K562 (cell line): ENCODE data around the gene C2orf81. TPM values are rescaled to one million over a fixed set of nuclear protein-coding genes. Genes with fewer than 3 reads are reported as not detected.

Experiments used
- ARID3B ChIP-seq: fragments of 250-450 bp; sonication (Bioruptor Pico); IDR thresholded peaks from 2 replicates; pipeline ENCODE4 v1.4.0; 2020; ENCODE audit warnings: borderline replicate concordance
- ATF3 ChIP-seq, 2 experiments: fragments of 450-650 bp in 1 of 2; sonication (generic) in 1 of 2; formaldehyde crosslinking in 1 of 2; IDR thresholded peaks in 1 of 2; conservative IDR thresholded peaks in 1 of 2; 2 replicates each; pipeline versions ENCODE4 v1.6.1 to v1.8.1; 2016 to 2023; ENCODE audit warnings: mild to moderate bottlenecking in 2 of 2, moderate library complexity in 2 of 2, inconsistent platforms in 1 of 2, missing genetic modification reagents in 1 of 2
- BRCA1 ChIP-seq, 2 experiments: fragments of 450-650 bp in 1 of 2; sonication (generic) in 1 of 2; formaldehyde crosslinking in 1 of 2; IDR thresholded peaks; 2 replicates each; pipeline versions ENCODE4 v1.5.0 to v1.6.1; 2017 to 2020; ENCODE audit warnings: mild to moderate bottlenecking in 1 of 2, missing genetic modification reagents in 1 of 2
- CEBPG ChIP-seq, 3 experiments: fragments of 200-800 bp in 1 of 3; sonication (Bioruptor generic) in 1 of 3; sonication (generic) in 1 of 3; formaldehyde crosslinking in 1 of 3; IDR thresholded peaks in 2 of 3; conservative IDR thresholded peaks in 1 of 3; 2 replicates each; pipeline versions ENCODE4 v1.6.1 to v1.8.0; 2016 to 2022; ENCODE audit warnings: missing compliant biosample characterization in 2 of 3, missing genetic modification characterization in 2 of 3, mild to moderate bottlenecking in 1 of 3, missing genetic modification reagents in 1 of 3
- CHD2 ChIP-seq: IDR thresholded peaks from 2 replicates; pipeline ENCODE4 v1.6.1; 2011; ENCODE audit warnings: low read depth, low read length
- CREBBP ChIP-seq: IDR thresholded peaks from one replicate; pipeline ENCODE4 v1.6.1; 2012; ENCODE audit warnings: low read depth, mild to moderate bottlenecking, control low read depth, inconsistent platforms, low read length
- ELF2 ChIP-seq: fragments of 250-450 bp; sonication (Bioruptor Pico); IDR thresholded peaks from 2 replicates; pipeline ENCODE4 v1.5.0; 2021; ENCODE audit warnings: mild to moderate bottlenecking
- ESRRA ChIP-seq: fragments of 450-650 bp; IDR thresholded peaks from 2 replicates; pipeline ENCODE4 v1.6.1; 2014; ENCODE audit warnings: low read depth, mild to moderate bottlenecking, moderate library complexity, borderline replicate concordance
- EZH2 ChIP-seq: IDR thresholded peaks from 2 replicates; pipeline ENCODE4 v1.6.1; 2012; ENCODE audit warnings: low read depth, mild to moderate bottlenecking, inconsistent platforms, low read length, borderline replicate concordance
- LCOR ChIP-seq: sonication (generic); formaldehyde crosslinking; IDR thresholded peaks from 2 replicates; pipeline ENCODE4 v1.8.0; 2022; ENCODE audit warnings: mild to moderate bottlenecking, missing genetic modification reagents
- MAFG ChIP-seq: fragments of 450-650 bp; conservative IDR thresholded peaks from 2 replicates; pipeline ENCODE4 v1.6.1; 2016; ENCODE audit warnings: missing genetic modification characterization, missing compliant biosample characterization
- MBD1 ChIP-seq: fragments of 250-450 bp; sonication (Bioruptor Pico); IDR thresholded peaks from 2 replicates; pipeline ENCODE4 v1.8.0; 2022; ENCODE audit warnings: inconsistent platforms
- NFRKB ChIP-seq: fragments of 450-650 bp; IDR thresholded peaks from 2 replicates; pipeline ENCODE4 v1.6.1; 2016; ENCODE audit warnings: low read depth
- PTBP1 ChIP-seq: fragments of 200-400 bp; formaldehyde crosslinking; IDR thresholded peaks from 2 replicates; pipeline ENCODE4 v1.6.1; 2017; ENCODE audit warnings: low read depth, low read length
- PTRF ChIP-seq: fragments of 450-650 bp; IDR thresholded peaks from 2 replicates; pipeline ENCODE4 v1.6.1; 2016; ENCODE audit warnings: mild to moderate bottlenecking, missing genetic modification characterization, missing compliant biosample characterization
- SAP30 ChIP-seq: fragments of 200-600 bp; sonication (generic); IDR thresholded peaks from 2 replicates; pipeline ENCODE4 v1.6.1; 2012; ENCODE audit warnings: borderline replicate concordance, low read depth, mild to moderate bottlenecking, moderate library complexity, low read length, control low read depth, inconsistent platforms; ENCODE audit not compliant: insufficient read depth, poor library complexity, severe bottlenecking
- SOX6 ChIP-seq: fragments of 450-650 bp; IDR thresholded peaks from 2 replicates; pipeline ENCODE4 v1.6.1; 2014; ENCODE audit warnings: mild to moderate bottlenecking
- TAF7 ChIP-seq: fragments of 450-650 bp; IDR thresholded peaks from 2 replicates; pipeline ENCODE4 v1.6.1; 2016; ENCODE audit warnings: missing genetic modification characterization, missing compliant biosample characterization
- TFAP4 ChIP-seq: sonication (generic); formaldehyde crosslinking; IDR thresholded peaks from 2 replicates; pipeline ENCODE4 v1.8.0; 2022; ENCODE audit warnings: missing genetic modification reagents, mild to moderate bottlenecking, moderate library complexity, borderline replicate concordance
- ZBED1 ChIP-seq: IDR thresholded peaks from 2 replicates; pipeline ENCODE4 v1.6.1; 2014
- ZFP30 ChIP-seq: fragments of 250-450 bp; sonication (Bioruptor Pico); IDR thresholded peaks from 2 replicates; pipeline ENCODE4 v1.8.0; 2022; ENCODE audit warnings: moderate library complexity, mild to moderate bottlenecking, inconsistent platforms, borderline replicate concordance
- ZNF3 ChIP-seq: fragments of 250-450 bp; sonication (Bioruptor Pico); IDR thresholded peaks from 2 replicates; pipeline ENCODE4 v1.5.0; 2021; ENCODE audit warnings: mild to moderate bottlenecking, moderate library complexity
- ZNF655 ChIP-seq: fragments of 250-450 bp; sonication (Bioruptor Pico); IDR thresholded peaks from 2 replicates; pipeline ENCODE4 v1.5.0; 2021
- polyA plus RNA-seq, 8 experiments: library from polyadenylated mRNA; depleted of rRNA in 4 of 8; stranded (reverse) in 5 of 8; unstranded in 3 of 8; fragments of >200 nt; fragmentation: Nextera tagmentation in 2 of 8; fragmentation: Illumina TruSeq in 1 of 8; extraction: Ambion mirVana in 2 of 8; extraction: Trizol in 1 of 8; gene quantifications; 2 replicates each; pipeline versions ENCODE4 v1.2.1 to v1.2.3, GENCODE V29; 2011 to 2014; ENCODE audit warnings: inconsistent platforms in 1 of 8, missing spikeins in 1 of 8
- total RNA-seq, 7 experiments: library from RNA; depleted of rRNA in 6 of 7; stranded (reverse); fragments of >200 nt in 6 of 7; fragmentation: Illumina TruSeq in 2 of 7; extraction: Trizol in 2 of 7; gene quantifications; 2 replicates each; pipeline versions ENCODE4 v1.2.1 to v1.2.3, GENCODE V29; 2011 to 2021; ENCODE audit warnings: low replicate concordance in 1 of 7

The C2orf81 gene
- total and polyA plus RNA-seq, 9 of the 15 experiments (the other 6 are each of a cell fraction or from before 2014, with no cell fraction given), result 0.06 TPM; not detected in 8

- TF ChIP-seq MAFG (tag), result no peak
- TF ChIP-seq ATF3 (IDR thresholded peaks at IDR 0.05), result no peak
- no peak for TF ChIP-seq ATF3 (CRISPR knock-in tag; conservative IDR thresholded peaks at IDR 0.05)
- no peak for TF ChIP-seq ZBED1
- 0 out of 2 replicates have a peak, but pooled peaks have one; percentile 70 for TF ChIP-seq MBD1 (CRISPR knock-in tag)
- TF ChIP-seq PTRF (tag), result no peak
- no peak for TF ChIP-seq TAF7 (tag)
- no peak for TF ChIP-seq SOX6
- TF ChIP-seq CREBBP, result no peak
- no peak for TF ChIP-seq CHD2
- TF ChIP-seq LCOR (CRISPR knock-in tag), result no peak
- no peak for TF ChIP-seq ZNF3
- TF ChIP-seq ZFP30 (CRISPR knock-in tag), result no peak
- no peak for TF ChIP-seq ESRRA
- TF ChIP-seq ARID3B (CRISPR knock-in tag), result no peak
- TF ChIP-seq TFAP4 (CRISPR knock-in tag), result no peak
- no peak for TF ChIP-seq BRCA1 (IDR thresholded peaks at IDR 0.05)
- no peak for TF ChIP-seq BRCA1 (CRISPR knock-in tag; IDR thresholded peaks at IDR 0.05)
- TF ChIP-seq NFRKB, result 0 out of 2 replicates have a peak, but pooled peaks have one; percentile 32
- TF ChIP-seq ZNF655 (CRISPR knock-in tag), result no peak
- no peak for TF ChIP-seq CEBPG (CRISPR knock-in tag; IDR thresholded peaks at IDR 0.05)
- 0 out of 4 replicates have a peak, but pooled peaks of 1 of the 2 experiments have one; percentile 12 for TF ChIP-seq CEBPG (tag; conservative IDR thresholded peaks at IDR 0.05 in 1 of 2, IDR thresholded peaks at IDR 0.05 in 1 of 2)
- TF ChIP-seq SAP30, result no peak
- TF ChIP-seq EZH2, result no peak
- no peak for TF ChIP-seq ELF2 (CRISPR knock-in tag)
- TF ChIP-seq PTBP1, result no peak
These were observed 29.0 kb downstream of the C2orf81 start (continued) for GRCh38 chr2:74392449-74392743.
